WTC11 (cell line): Measurements from ENCODE around the gene CLK2. TPM values are rescaled to one million over a fixed set of nuclear protein-coding genes. Genes with fewer than 3 reads are reported as not detected.
A peak's percentile ranks its signal among the peaks of the same experiment; 100 is the strongest.

Experiments used
- ATAC-seq: fragments of 200-7000 bp; cut with Tn5 transposase; 2 replicates; pipeline ENCODE4 v1.10.0; 2021; ENCODE audit warnings: mild to moderate bottlenecking, moderate library complexity
- CTCF ChIA-PET: fragments of 300-600 bp; sonication (Branson Sonifier 250); formaldehyde crosslinking; loops from one replicate; lab custom pipeline; 2021; ENCODE audit warnings: antibody characterized with exemption; lab: Charles Lee
- POLR2A ChIA-PET: fragments of 350-600 bp; sonication (Branson Sonifier 250); formaldehyde crosslinking; loops from one replicate; lab custom pipeline; 2021; ENCODE audit warnings: antibody characterized with exemption; lab: Charles Lee
- DNase-seq: peaks from one replicate; pipeline ENCODE4 v3.0.0; 2021; ENCODE audit warnings: low spot score
- H3K27ac Mint-ChIP-seq: 2 replicates; pipeline ENCODE4 v1.8.0; 2021; ENCODE audit warnings: mixed read lengths
- H3K27me3 Mint-ChIP-seq: 2 replicates; pipeline ENCODE4 v1.8.0; 2021; ENCODE audit warnings: low read depth, mild to moderate bottlenecking, moderate library complexity, mixed read lengths
- H3K36me3 Mint-ChIP-seq: 2 replicates; pipeline ENCODE4 v1.8.0; 2021; ENCODE audit warnings: mixed read lengths
- H3K4me1 Mint-ChIP-seq: 2 replicates; pipeline ENCODE4 v1.8.0; 2022; ENCODE audit warnings: mixed read lengths
- H3K4me3 Mint-ChIP-seq: 2 replicates; pipeline ENCODE4 v1.8.0; 2021; ENCODE audit warnings: mild to moderate bottlenecking, moderate library complexity, mixed read lengths
- H3K9me3 Mint-ChIP-seq: 2 replicates; pipeline ENCODE4 v1.8.0; 2021; ENCODE audit warnings: mixed read lengths
- ATF1 ChIP-seq: sonication (generic); formaldehyde crosslinking; IDR thresholded peaks from 2 replicates; pipeline ENCODE4 v1.8.1; 2023; ENCODE audit warnings: mild to moderate bottlenecking, moderate library complexity, missing genetic modification reagents
- CREB1 ChIP-seq: sonication (generic); formaldehyde crosslinking; IDR thresholded peaks from 2 replicates; pipeline ENCODE4 v1.8.0; 2023; ENCODE audit warnings: mild to moderate bottlenecking, missing genetic modification reagents
- CREM ChIP-seq: sonication (generic); formaldehyde crosslinking; IDR thresholded peaks from 2 replicates; pipeline ENCODE4 v1.8.1; 2022; ENCODE audit warnings: mild to moderate bottlenecking, missing genetic modification reagents, moderate library complexity
- E2F1 ChIP-seq: sonication (generic); formaldehyde crosslinking; IDR thresholded peaks from 2 replicates; pipeline ENCODE4 v1.8.0; 2022; ENCODE audit warnings: mild to moderate bottlenecking, missing genetic modification reagents
- E2F5 ChIP-seq: sonication (generic); formaldehyde crosslinking; IDR thresholded peaks from 2 replicates; pipeline ENCODE4 v1.8.1; 2022; ENCODE audit warnings: mild to moderate bottlenecking, moderate library complexity, missing genetic modification reagents
- EMX1 ChIP-seq: fragments of 250-450 bp; sonication (Bioruptor Pico); IDR thresholded peaks from 2 replicates; pipeline ENCODE4 v1.8.0; 2021; ENCODE audit warnings: mild to moderate bottlenecking
- ERG ChIP-seq: fragments of 250-450 bp; sonication (Bioruptor Pico); IDR thresholded peaks from 2 replicates; pipeline ENCODE4 v1.8.0; 2021; ENCODE audit warnings: mild to moderate bottlenecking
- ETV6 ChIP-seq: sonication (generic); formaldehyde crosslinking; IDR thresholded peaks from 2 replicates; pipeline ENCODE4 v1.8.1; 2022; ENCODE audit warnings: mild to moderate bottlenecking, missing genetic modification reagents
- FOXP1 ChIP-seq: sonication (generic); formaldehyde crosslinking; IDR thresholded peaks from 2 replicates; pipeline ENCODE4 v1.8.0; 2022; ENCODE audit warnings: missing genetic modification reagents, mild to moderate bottlenecking, moderate library complexity, borderline replicate concordance
- GTF2I ChIP-seq: fragments of 250-450 bp; sonication (Bioruptor Pico); conservative IDR thresholded peaks from 2 replicates; pipeline ENCODE4 v1.4.0; 2021; ENCODE audit warnings: mild to moderate bottlenecking
- IRF2 ChIP-seq: sonication (generic); formaldehyde crosslinking; IDR thresholded peaks from 2 replicates; pipeline ENCODE4 v1.8.0; 2022; ENCODE audit warnings: low read depth, missing genetic modification reagents, borderline replicate concordance
- MLX ChIP-seq: sonication (generic); formaldehyde crosslinking; IDR thresholded peaks from 2 replicates; pipeline ENCODE4 v1.8.1; 2023; ENCODE audit warnings: mild to moderate bottlenecking, missing genetic modification reagents, moderate library complexity
- NFE2L1 ChIP-seq: sonication (generic); formaldehyde crosslinking; IDR thresholded peaks from 2 replicates; pipeline ENCODE4 v1.8.1; 2023; ENCODE audit warnings: missing genetic modification reagents
- PRDM15 ChIP-seq: sonication (generic); formaldehyde crosslinking; IDR thresholded peaks from 2 replicates; pipeline ENCODE4 v1.8.0; 2022; ENCODE audit warnings: missing genetic modification reagents
- TP53 ChIP-seq: sonication (generic); formaldehyde crosslinking; IDR thresholded peaks from 2 replicates; pipeline ENCODE4 v1.8.1; 2023; ENCODE audit warnings: mild to moderate bottlenecking, missing genetic modification reagents
- USF2 ChIP-seq: sonication (generic); formaldehyde crosslinking; IDR thresholded peaks from 2 replicates; pipeline ENCODE4 v1.8.1; 2023; ENCODE audit warnings: mild to moderate bottlenecking, missing genetic modification reagents, moderate library complexity
- ZBTB21 ChIP-seq: sonication (generic); formaldehyde crosslinking; IDR thresholded peaks from 2 replicates; pipeline ENCODE4 v1.8.1; 2023; ENCODE audit warnings: mild to moderate bottlenecking, missing genetic modification reagents, borderline replicate concordance
- ZNF232 ChIP-seq: sonication (generic); formaldehyde crosslinking; IDR thresholded peaks from 2 replicates; pipeline ENCODE4 v1.8.0; 2022; ENCODE audit warnings: mild to moderate bottlenecking, missing genetic modification reagents
- ZNF396 ChIP-seq: fragments of 250-450 bp; sonication (Bioruptor Pico); IDR thresholded peaks from 2 replicates; pipeline ENCODE4 v1.8.0; 2021; ENCODE audit warnings: mild to moderate bottlenecking, moderate library complexity, borderline replicate concordance
- ZNF532 ChIP-seq: fragments of 250-450 bp; sonication (Bioruptor Pico); IDR thresholded peaks from 2 replicates; pipeline ENCODE4 v1.9.0; 2021; ENCODE audit warnings: mild to moderate bottlenecking, borderline replicate concordance
- total RNA-seq: library from RNA; stranded (reverse); gene quantifications from 3 replicates; pipeline ENCODE4 v1.2.3, GENCODE V29; 2021

Gene CLK2
- total RNA-seq, 1 experiment from 2014 or later: 74.4 TPM

- TF ChIP-seq PRDM15 (CRISPR knock-in tag): peak; percentile 46
- peak; percentile 68 for TF ChIP-seq USF2 (CRISPR knock-in tag)
- no peak for TF ChIP-seq ZNF396
- peak; percentile 68 for TF ChIP-seq CREM (CRISPR knock-in tag)
- 0 out of 2 replicates have a peak, but pooled peaks have one; percentile 59 for TF ChIP-seq ZNF232 (CRISPR knock-in tag)
- peak; percentile 83 for TF ChIP-seq E2F1 (CRISPR knock-in tag)
- TF ChIP-seq, all 79 proteins: peak for 30
These were observed 28.7 kb downstream of the CLK2 start (continued) for GRCh38 chr1:155244368-155245162.

GRCh38 chr1:155242805-155243358 lies 30.4 kb downstream of the CLK2 start:
- ChIA-PET POLR2A (interaction anchor here (2.0 kb wide), 1 partner anchor 81 kb away, joined by 5 read pairs; no protein-coding TSS in a partner anchor), CTCF (interaction anchor here (0.7 to 2.7 kb wide), 4 partner anchors 8 to 903 kb away, joined by 3 to 39 read pairs (median 4); no protein-coding TSS in a partner anchor)
- H3K27ac Mint-ChIP-seq: no peak overlapping the region
- no peak for TF ChIP-seq IRF2 (CRISPR knock-in tag)
- TF ChIP-seq MLX (CRISPR knock-in tag): no peak
- no peak for TF ChIP-seq CREB1
- TF ChIP-seq E2F1 (CRISPR knock-in tag): no peak
- TF ChIP-seq ZNF532 (CRISPR knock-in tag): no peak
- TF ChIP-seq NFE2L1: no peak
- TF ChIP-seq E2F5 (CRISPR knock-in tag): no peak
- TF ChIP-seq ATF1 (CRISPR knock-in tag): no peak
- TF ChIP-seq TP53 (CRISPR knock-in tag): no peak
- no peak for TF ChIP-seq ZBTB21 (CRISPR knock-in tag)
- no peak for TF ChIP-seq ERG (CRISPR knock-in tag)
- TF ChIP-seq GTF2I (CRISPR knock-in tag): no peak
- TF ChIP-seq FOXP1 (CRISPR knock-in tag): no peak
- TF ChIP-seq ETV6 (CRISPR knock-in tag): no peak
- no peak for TF ChIP-seq EMX1

More at GRCh38 chr1:155242805-155243358, 30.4 kb downstream of the CLK2 start:
- Mint-ChIP-seq H3K36me3 (peaks cover 10% of the 10 kb centered on the region), H3K27me3 (peaks cover 41% of the 10 kb centered on the region), H3K9me3 (no peaks in the 10 kb centered on the region), H3K4me3 (peak overlapping the region; percentile 78), H3K4me1 (peaks cover 28% of the 10 kb centered on the region)
- ATAC-seq (no peak), DNase-seq (no peak)
